ENCODE measurements around the gene TMEM205.
A peak's percentile ranks its signal among the peaks of the same experiment; 100 is the strongest.
"Not testable (repeated sequence)": the region's sequence is repeated elsewhere in the genome, so short reads cannot be mapped to it uniquely, and the experiment has no call there.

Gene TMEM205

DNA sequence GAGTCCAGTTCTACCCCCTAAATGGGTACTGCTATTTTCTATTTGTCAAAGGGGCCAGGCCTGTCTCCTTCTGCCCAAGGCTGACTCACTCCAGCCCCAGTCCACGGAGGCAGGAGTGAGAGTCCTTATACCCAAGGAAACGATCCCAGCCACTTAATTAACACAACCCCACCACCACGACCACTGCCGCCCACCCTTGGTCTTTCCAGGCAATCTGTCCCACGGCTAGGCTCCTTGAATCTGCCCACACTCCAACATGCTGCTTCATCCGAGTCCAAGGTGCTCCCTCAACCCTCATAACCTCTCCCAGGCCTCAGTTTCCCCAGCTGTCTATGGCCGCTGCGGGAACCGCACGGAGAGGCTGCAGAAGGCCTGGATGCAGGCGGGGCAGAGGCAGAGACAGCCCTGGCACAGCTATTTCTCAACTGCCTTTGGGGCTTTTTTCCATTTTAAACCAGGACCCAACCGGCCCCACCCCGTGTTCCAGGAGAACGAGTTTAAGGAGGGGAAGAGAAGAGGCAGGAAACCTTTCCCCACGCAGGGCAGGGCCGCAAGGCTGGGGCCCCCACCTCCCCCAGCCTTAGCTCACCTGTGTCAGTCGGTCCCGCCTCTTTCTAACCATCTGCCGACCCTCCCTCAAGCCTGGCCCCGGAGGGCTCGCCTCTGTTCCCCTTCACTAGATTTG lies 7.4 kb downstream of the TMEM205 start:
- no peak for DNase-seq

DNA sequence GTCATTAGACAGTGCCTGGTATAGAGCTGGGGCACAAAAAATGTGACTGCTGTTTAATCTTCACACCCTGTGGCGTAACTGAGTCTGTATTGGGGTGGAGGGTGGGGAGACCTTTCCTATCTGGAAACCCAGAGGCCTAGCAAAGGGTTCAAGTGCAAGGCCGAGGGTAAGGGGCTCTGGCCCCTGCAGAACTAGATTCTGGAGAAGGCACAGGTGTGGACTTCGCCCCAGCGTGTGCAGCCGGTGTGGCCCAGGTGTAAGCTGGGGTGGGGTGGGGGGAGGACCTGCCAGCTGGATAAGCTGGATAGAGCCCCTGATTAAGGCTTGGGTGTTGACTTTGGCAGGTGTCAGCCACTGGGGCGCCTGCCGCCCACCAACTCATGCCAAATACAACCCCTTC lies 7.9 kb downstream of the TMEM205 start:
- DNase-seq, result no peak

DNA sequence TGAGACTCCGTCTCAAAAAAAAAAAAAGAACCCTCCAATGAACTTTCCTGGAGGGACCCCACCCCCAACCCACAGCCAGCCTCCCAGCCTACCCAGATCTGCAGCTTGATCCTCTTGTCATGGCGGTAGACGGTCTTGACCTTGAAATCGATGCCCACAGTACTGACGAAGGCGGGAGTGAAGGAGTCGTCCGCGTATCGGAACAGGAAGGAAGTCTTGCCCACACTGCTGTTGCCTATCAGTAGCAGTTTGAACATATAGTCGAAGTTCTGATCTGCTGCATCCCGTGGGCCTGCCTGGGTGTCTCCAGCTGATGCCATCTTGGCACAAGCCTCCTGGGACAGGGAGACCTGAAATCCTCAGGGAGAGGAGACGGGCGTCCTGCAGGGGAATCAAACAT lies 9.0 kb downstream of the TMEM205 start:
- DNase-seq, result no peak

DNA sequence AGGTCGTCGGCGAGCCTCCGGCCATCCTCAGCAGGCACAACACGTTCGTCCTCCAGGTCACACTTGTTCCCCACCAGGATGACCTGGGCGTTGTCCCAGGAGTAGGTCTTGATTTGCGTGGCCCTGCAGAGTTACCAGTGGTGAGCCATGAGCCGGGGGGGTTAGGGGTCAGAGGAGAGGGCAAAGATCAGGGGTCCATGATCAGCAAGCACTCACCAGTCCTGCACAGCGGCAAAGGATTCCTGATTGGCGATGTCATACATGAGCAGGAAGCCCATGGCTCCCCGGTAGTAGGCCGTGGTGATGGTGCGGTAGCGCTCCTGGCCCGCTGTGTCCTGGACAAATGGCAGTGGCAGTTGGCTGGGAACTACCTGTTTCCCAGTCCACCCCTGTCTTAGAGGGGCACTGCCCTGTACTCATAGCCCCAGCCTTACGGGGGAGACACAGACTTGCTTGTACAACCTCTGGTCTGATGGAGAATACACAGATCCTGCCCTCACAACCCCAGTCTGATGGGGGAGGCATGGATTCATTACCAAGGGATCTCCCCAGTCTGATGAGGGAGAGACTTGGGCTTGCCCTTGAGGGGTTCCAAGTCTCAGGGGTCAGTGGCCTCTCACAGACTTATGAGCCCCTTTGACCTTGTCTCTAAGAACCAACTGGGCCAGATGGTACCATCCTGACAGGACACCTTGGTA lies 10.5 kb downstream of the TMEM205 start:
- DNase-seq, result no peak

DNA sequence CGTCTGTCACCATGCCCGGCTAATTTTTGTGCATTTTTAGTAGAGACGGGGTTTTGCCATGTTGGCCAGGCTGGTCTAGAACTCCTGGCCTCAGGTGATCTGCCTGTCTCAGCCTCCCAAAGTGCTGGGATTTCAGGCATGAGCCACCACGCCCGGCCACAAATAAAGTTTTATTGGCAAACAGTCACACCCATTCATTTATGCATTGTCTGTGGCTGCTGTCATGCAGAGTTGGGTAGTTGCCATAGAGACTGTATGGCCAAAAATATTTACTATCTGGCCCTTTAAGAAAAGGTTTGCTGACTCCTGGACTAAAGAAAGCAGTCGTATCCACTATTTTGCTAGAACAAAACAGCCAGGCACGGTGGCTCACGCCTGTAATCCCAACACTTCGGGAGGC lies 12.2 kb downstream of the TMEM205 start:
- not testable (repeated sequence) for DNase-seq

DNA sequence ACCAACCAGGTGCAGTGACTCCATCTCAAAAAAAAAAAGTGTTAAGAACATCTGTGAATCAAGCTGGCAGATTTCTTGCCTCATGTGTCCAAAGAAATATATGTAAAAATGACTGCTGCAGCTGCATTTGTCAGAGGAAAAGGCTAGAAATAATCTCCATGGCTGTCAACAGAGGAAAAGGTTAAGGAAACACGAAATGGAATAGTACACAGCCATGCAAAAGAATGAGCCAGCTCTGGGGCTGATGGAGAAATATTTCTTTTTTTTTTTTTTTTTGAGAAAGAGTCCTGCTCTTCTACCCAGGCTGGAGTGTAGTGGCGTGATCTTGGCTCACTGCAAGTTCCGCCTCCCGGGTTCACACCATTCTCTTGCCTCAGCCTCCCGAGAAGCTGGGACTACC lies 13.2 kb downstream of the TMEM205 start:
- DNase-seq, result no peak

DNA sequence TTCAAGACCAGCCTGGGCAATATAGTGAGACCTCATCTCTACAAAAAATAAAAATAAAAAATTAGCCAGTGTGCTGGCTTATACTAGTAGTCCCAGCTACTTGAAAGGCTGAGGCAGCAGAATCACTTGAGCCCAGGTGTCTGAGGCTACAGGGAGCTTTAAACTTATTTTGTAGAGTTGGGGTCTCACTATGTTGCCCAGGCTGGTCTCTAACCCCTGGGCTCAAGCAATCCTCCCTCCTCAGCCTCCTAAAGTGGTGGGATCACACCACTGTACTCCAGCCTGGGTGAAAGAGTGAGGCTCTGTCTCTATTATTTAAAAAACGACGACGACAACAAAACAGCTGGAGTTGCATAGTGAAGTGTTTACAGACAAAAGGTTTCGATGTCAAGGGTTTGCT lies 14.6 kb downstream of the TMEM205 start:
- no peak for DNase-seq

DNA sequence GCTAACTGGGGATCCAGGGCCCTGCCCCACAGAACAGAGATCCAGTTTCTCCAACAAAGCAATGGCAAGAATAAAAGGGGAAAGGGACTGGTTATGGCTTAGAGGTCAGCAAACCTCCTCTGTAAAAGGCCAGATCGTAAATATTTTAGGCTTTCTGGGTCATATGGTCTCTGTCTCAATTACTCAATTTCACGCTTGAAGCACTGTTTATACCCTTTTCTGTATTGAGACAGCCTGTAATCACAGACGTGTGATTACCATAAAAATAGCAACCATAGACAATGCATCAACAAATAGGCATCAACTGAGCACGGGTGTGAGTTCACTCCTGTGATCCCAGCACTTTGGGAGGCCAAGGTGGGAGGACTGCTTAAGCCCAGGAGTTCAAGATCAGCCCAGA lies 15.9 kb downstream of the TMEM205 start:
- no peak for DNase-seq

DNA sequence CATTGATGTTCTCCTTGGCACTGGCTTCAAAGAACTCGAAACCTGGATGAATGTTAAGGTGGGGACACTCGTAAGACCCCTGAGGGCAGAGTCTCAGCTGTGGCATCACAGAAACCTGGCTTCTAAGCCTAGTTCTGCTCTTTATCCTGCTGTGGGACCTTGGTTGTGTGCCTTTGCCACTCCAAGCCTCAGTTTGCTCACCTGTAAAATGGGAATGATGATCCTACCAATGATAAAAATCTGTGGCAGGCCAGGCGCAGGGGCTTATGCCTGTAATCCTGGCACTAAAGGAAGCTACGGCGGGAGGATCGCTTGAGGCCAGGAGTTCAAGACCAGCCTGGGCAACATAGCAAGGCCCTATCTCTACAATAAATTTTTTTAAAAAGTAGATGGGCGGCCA lies 20.5 kb downstream of the TMEM205 start:
- DNase-seq, result no peak

DNA sequence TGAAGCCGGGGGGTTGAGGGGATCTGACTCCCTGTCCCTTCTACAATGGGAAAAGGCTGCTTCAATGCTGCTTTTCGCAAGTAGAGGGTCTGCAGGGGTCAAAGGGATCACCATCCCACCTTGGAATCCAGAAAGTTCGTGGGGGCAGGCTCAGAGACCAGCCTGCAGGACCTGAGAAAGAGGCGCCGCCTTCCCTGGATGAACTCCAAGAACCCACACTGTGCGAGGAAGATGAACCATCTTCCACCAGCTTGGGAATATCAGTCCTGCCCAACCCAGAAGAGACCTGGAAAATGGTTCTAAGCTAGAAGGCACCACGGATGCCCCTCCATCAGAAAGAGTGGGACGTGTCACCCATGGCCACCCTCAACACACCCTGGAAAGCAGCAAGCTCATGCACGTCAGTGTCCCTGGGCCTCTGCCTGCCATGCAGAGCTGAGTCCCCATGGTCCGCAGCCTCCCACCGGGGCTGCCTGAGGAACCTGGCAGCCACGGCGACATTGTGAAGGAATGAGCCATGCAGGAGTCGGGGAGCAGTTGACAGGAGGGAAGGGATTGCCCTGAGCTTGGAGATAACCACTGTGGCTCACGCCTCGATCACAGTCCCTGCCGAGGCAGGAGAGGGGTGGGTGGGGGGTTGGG lies 21.2 kb downstream of the TMEM205 start:
- DNase-seq, result no peak

DNA sequence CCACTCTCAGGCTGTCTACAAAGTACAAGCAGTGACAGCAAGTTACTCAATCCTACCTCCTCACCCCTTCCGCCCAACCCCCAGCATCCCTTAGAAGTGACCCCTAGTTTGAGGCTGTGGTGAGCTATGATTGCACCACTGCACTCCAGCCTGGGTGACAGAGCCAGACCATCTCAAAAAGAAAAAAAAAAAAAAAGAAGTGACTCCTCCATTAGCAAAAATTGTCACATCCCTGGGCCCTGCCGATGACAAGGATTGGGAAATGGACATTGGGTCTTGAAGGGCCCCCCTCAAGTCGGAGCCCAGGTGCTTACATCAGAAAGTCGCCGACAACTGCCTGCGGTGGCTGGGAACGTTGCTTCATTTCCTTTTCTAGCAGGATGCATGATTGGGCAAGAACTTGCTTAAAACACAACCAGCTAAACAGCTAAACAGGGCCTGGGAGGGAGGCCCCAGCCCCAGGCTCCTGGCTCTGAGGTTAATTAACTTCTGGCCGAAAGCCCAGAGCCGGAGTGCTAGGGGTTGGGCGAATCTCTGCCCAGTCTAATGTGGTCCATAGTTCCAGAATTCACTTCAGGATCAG lies 21.9 kb downstream of the TMEM205 start:
- DNase-seq, result peak; percentile 71

DNA sequence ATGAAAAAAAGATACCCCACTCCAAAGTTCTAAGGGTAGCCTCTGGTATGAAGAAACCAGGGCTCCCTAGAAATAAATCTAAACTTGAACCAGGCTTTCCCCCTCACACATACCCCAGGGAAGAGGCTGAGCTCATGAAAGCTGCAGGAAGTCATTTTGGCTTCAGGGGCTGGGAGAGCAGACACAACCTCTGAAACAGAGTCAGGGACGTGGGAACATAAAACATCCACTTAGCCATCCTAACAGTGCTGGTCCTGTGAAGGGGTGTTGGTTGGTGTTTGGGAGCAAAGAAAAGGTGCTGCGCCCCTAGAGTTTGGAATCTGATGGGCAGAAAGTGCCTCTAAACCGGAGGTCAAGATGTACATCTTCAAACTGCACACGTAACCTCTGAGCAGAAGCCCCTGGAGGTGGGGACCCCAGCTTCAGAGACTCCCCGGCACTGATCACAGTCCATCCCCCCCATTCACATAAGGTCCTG lies 22.4 kb downstream of the TMEM205 start:
- no peak for DNase-seq

DNA sequence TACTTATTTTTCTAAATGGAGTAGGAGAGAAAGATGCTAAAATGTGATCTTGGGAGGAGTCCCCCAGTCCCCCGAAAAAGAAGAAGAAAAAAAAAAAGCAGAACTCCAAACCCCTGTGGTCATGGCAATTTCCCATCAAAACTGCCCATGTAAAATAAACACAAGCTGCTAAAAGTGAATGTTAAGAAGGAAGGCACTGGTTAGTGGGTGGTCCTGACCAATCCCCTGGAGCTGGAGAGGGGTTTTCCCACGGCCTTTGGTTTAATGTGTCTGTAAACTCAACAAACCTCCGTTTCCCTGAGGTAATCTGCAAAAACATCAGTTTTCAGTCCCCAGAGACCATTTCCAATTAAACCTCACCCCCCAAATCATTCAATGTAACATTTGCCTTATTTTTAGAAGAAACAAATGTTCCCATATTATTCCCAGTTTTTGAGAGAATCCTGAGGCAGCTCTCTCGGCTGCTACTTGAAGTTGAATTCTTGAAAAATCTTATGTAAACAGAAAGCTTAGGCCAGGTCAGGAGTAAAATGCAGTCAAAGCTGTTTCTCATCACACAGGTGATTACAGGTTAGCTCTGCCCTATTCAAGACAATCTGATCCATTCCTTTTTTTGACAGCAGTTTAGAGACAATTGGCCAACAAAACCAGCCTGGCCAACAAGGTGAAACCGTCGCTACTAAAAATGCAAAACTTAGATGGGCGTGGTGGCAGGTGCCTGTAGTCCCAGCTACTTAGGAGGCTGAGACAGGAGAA lies 23.6 kb downstream of the TMEM205 start:
- no peak for DNase-seq

DNA sequence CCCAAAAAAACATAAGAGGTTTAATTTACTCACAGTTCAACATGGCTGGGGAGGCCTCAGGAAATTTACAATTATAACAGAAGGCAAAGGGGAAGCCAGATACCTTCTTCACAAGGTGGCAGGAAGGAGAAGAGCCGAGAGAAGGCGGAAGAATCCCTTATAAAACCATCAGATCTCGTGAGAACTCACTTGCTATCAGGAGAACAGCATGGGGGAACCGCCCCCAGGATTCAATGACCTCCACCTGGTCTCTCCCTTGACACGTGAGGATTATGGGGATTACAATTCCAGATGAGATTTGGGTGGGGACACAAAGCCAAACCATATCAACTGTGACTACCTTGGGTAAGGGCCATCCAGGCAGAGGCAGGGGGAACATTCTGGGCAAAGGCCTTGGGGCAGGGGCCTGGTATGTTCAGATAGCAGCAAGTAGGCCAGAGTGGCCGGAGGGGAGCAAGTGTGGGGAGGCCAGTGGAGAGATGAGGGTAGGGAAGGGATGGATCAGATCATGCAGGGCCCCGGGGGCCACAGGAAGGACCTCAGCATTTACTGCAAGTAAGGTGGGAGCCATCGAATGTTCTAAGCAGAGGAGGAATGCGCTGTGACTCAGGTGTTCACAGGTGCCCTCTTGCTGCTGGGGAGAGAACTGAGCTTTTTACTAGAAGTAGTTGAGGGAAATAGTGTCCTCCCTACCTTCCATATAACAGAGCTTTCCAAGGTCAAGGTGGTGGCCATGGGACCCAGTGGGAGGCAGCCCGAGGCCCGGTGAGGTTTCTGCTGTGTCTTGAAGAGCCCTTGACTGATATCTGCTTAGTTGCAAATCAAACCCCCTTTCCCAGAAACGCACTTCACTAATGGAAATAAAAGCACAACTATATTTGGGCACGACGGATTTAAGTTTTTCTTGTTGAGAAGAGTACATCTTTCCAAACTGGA lies 24.6 kb downstream of the TMEM205 start:
- DNase-seq, result no peak

DNA sequence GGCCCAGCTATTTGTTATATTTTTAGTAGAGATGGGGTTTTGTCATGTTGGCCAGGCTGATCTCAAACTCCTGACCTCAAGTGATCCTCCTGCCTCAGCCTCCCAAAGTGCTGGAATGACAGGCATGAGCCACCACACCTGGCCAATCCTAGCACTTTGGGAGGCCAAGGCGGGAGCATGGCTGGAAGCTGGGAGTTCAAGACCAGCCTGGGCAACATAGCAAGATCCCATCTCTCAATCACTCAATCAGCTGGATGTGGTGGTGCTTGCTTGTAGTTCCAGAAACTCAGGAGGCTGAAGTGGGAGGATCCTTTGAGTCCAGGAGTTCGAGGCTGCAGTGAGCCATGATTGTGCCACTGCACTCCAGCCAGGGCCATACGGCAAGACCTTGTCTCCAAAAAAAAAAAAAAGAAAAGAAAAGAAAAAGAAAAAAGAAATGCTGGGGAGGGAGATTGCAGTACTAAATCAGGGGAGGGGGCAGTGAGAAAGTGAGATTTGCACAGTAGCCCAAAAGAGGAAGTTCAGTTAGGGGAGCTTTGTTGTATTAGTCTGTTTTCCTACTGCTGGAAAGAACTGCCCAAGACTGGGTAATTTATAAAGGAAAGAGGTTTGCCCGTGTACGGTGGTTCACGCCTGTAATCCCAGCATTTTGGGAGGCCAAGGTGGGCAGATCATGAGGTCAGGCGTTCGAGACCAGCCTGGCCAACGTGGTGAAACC lies 25.6 kb downstream of the TMEM205 start:
- not testable (repeated sequence) for DNase-seq

DNA sequence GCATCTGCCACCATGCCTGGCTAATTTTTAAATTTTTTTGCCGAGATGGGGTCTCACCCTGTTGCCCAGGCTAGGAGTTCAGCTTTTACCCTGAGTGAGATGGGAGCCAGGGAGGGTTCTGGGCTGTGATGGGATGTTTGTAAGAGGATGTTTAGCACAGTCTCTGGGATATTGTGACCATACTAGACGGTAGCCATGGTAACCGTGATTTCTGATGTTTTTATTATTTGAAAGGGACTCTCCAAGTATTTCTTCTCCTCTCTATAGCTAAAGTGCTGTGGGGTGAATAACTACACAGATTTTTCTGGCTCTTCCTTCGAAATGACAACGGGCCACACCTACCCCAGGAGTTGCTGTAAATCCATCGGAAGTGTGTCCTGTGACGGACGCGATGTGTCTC lies 39.7 kb downstream of the TMEM205 start:
- no peak for DNase-seq

DNA sequence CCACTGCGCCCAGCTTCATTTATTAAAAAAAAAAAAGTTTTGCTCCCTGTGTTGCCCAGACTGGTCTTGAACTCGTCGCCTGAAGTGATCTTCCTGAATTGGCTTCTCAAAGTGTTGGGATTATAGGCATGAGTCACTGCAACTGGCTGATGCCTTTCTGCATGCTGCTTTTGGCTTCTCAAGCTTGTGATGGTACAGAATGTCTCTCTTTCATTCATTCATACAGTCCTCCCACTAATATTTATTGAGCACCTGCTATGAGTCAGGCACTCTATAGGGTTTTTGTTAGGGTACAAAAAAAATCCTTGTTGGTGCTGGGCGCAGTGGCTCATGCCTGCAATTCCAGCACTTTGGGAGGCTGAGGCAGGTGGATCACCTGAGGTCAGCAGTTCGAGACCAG lies 41.1 kb downstream of the TMEM205 start:
- no peak for DNase-seq

DNA sequence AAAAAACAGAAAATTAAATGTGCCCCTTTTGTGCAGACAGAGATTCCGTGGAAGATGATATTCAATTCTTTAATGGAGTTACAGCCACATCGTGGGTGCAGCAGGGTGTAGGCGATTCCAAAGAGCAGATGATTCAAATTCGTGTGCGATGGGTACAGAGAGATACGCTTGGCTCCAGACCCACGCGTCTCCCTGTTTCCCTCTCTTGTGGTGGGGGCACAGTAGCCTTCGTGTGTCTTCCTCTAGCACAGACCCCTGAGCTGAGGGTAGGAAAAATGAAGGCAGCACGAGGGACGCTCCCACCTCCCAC lies 45.3 kb downstream of the TMEM205 start:
- DNase-seq, result no peak

DNA sequence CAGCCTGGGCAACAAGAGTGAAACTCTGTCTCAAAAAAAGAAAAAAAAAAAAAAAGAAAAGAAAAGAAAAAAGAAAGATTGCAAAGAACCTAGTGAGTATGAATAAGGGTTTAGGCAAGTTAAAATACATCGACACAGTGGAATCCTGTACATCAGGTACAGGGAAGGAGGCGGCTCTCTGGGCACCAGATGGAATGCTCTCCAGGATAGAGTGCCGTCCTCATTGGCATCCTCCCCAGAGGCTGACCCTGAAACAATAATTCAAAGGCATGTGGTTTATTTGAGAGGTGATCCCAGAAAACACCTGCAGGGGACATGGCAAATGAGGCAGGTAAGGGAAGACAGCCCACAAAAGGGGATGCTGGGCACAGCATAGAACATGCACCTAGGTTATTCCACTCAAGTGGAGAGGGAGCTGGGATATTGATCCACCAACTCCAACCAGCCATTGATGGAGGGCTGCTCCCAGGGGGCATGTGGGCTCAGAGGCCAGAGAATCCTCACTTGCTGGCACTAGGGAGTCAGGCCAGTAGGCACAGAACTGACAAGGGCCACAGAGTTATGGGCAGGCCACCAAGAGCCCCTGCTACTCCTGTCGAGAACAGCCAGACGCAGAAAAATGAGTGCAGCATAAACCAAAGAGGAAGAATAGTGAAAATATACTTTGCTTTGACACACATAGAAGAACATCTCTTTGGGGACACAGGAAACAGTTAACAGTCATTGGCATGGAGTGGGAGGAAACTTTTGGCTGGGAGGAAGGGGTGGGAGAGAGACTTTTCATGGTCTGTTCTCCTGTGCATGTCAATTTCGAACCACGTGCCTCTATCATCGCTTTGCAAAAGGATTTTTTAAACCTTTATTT lies 45.9 kb downstream of the TMEM205 start:
- DNase-seq, result no peak

DNA sequence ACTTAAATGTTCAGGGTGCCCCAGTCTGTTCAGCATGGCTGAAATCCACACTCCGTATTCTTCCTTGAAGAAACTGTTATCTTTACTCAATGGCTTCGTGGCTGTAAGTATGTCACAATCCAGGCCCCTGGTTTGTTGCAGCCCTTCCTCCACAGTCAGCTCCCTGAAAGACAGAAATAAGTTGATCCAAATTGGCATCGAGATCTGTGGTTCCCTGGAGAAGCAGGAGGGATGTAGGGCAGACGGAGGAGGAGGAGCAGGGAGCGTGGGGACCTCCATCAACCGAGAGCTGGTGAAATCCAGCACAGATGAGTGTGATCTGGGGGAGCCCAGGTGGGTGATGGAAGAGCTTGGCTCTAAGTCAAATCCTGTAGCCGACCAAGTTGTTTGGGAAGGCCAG lies 49.8 kb downstream of the TMEM205 start:
- no peak for DNase-seq
